Measurements from ENCODE around the gene ZNF516.
A peak's percentile ranks its signal among the peaks of the same experiment; 100 is the strongest.

ZNF516 gene

GRCh38 chr18:76482971-76483691 lies 11.9 kb downstream of the ZNF516 start:
- H2AFZ ChIP-seq (ENCODE audit: low read length), result no peak overlapping the region
- no peak for DNase-seq (ENCODE audit: low spot score)
- no peak overlapping the region for H3K4ac ChIP-seq (ENCODE audit: low read length)
- no peak overlapping the region for H2BK12ac ChIP-seq (ENCODE audit: low read length)
- H4K8ac ChIP-seq (ENCODE audit: low read depth, low read length), result no peak overlapping the region
- peaks cover 8% of the 10 kb centered on the region for H3K79me1 ChIP-seq (ENCODE audit: low read depth, low read length)
- H2BK5ac ChIP-seq (ENCODE audit: low read length), result no peak overlapping the region
- no CpG with 5 or more reads among the region's 15 CpGs for WGBS, 2 donors (ENCODE audit: extremely low coverage in 2 of 2, insufficient read length in 2 of 2, insufficient replicate concordance in 1 of 2)
- H3K9ac ChIP-seq (ENCODE audit: low read depth, low read length, poor library complexity), result no peak overlapping the region
- H2BK15ac ChIP-seq (ENCODE audit: low read length), result no peak overlapping the region
- H3K27ac ChIP-seq (replicated peaks; ENCODE audit: low read length), result no peak overlapping the region
- H2BK120ac ChIP-seq (ENCODE audit: low read depth, low read length), result no peak overlapping the region
- no peaks in the 10 kb centered on the region for H3K9me3 ChIP-seq (replicated peaks in 1 of 2; ENCODE audit: control insufficient read depth in 2 of 2, insufficient read depth in 1 of 2, low read depth in 1 of 2, low read length in 2 of 2)
- H3K4me2 ChIP-seq (ENCODE audit: insufficient read depth, low read length, poor library complexity, severe bottlenecking), result no peak overlapping the region
- H4K91ac ChIP-seq (ENCODE audit: low read depth, low read length, poor library complexity), result no peak overlapping the region
- peaks cover 14 to 20% of the 10 kb centered on the region in 2 donors for H3K4me1 ChIP-seq (ENCODE audit: control insufficient read depth in 2 of 2, insufficient read depth in 1 of 2, low read depth in 1 of 2, low read length in 2 of 2)
- H3K27me3 ChIP-seq (ENCODE audit: control insufficient read depth in 3 of 3, insufficient read depth in 3 of 3, low read depth in 1 of 3, low read length in 3 of 3), result no peaks in the 10 kb centered on the region
- no peak overlapping the region for H3K23ac ChIP-seq (ENCODE audit: low read depth, low read length, poor library complexity)
- no peak overlapping the region for H2AK5ac ChIP-seq (ENCODE audit: low read depth, low read length)
- peaks cover 0 to 50% of the 10 kb centered on the region in 2 donors for H3K36me3 ChIP-seq (replicated peaks in 1 of 2; ENCODE audit: control insufficient read depth in 2 of 2, insufficient read depth in 2 of 2, low read length in 2 of 2)
- peak overlapping the region; percentile 17 for H3K18ac ChIP-seq (ENCODE audit: low read length)
- H3K14ac ChIP-seq (ENCODE audit: low read length), result no peak overlapping the region
- no peak overlapping the region for H3K4me3 ChIP-seq (ENCODE audit: low read length in 2 of 2)

- Histone ChIP-seq H3K4ac (ENCODE audit: low read length) (no peak overlapping the region), H3K4me1 (ENCODE audit: control insufficient read depth in 2 of 2, insufficient read depth in 1 of 2, low read depth in 1 of 2, low read length in 2 of 2) (peaks cover 9 to 15% of the 10 kb centered on the region in 2 donors), H2AK5ac (ENCODE audit: low read depth, low read length) (no peak overlapping the region), H3K27ac (replicated peaks; ENCODE audit: low read length) (no peak overlapping the region), H2BK12ac (ENCODE audit: low read length) (no peak overlapping the region), H3K4me3 (ENCODE audit: low read length in 2 of 2) (no peak overlapping the region), H2BK15ac (ENCODE audit: low read length) (no peak overlapping the region), H3K23ac (ENCODE audit: low read depth, low read length, poor library complexity) (no peak overlapping the region), H3K79me1 (ENCODE audit: low read depth, low read length) (peaks cover 8% of the 10 kb centered on the region), H4K8ac (ENCODE audit: low read depth, low read length) (no peak overlapping the region), H3K9ac (ENCODE audit: low read depth, low read length, poor library complexity) (no peak overlapping the region), H3K4me2 (ENCODE audit: insufficient read depth, low read length, poor library complexity, severe bottlenecking) (no peak overlapping the region), H3K9me3 (replicated peaks in 1 of 2; ENCODE audit: control insufficient read depth in 2 of 2, insufficient read depth in 1 of 2, low read depth in 1 of 2, low read length in 2 of 2) (no peaks in the 10 kb centered on the region), H4K91ac (ENCODE audit: low read depth, low read length, poor library complexity) (no peak overlapping the region), H3K36me3 (replicated peaks in 1 of 2; ENCODE audit: control insufficient read depth in 2 of 2, insufficient read depth in 2 of 2, low read length in 2 of 2) (peaks cover 0 to 50% of the 10 kb centered on the region in 2 donors), H2BK5ac (ENCODE audit: low read length) (no peak overlapping the region), H2BK120ac (ENCODE audit: low read depth, low read length) (no peak overlapping the region), H2AFZ (ENCODE audit: low read length) (no peak overlapping the region), H3K14ac (ENCODE audit: low read length) (no peak overlapping the region), H3K27me3 (ENCODE audit: control insufficient read depth in 3 of 3, insufficient read depth in 3 of 3, low read depth in 1 of 3, low read length in 3 of 3) (no peaks in the 10 kb centered on the region), H3K18ac (ENCODE audit: low read length) (no peak overlapping the region)
- no peak for DNase-seq (ENCODE audit: low spot score)
- no CpG with 5 or more reads among the region's 13 CpGs for whole genome bisulfite sequencing, 2 donors (ENCODE audit: extremely low coverage in 2 of 2, insufficient read length in 2 of 2, insufficient replicate concordance in 1 of 2)
These were observed 12.8 kb downstream of the ZNF516 start for GRCh38 chr18:76482267-76482666.

GRCh38 chr18:76480913-76481312 lies 14.1 kb downstream of the ZNF516 start:
- H3K4me1 ChIP-seq (ENCODE audit: control insufficient read depth in 2 of 2, insufficient read depth in 1 of 2, low read depth in 1 of 2, low read length in 2 of 2), result peaks cover 7 to 10% of the 10 kb centered on the region in 2 donors
- H3K18ac ChIP-seq (ENCODE audit: low read length), result no peak overlapping the region

DNA sequence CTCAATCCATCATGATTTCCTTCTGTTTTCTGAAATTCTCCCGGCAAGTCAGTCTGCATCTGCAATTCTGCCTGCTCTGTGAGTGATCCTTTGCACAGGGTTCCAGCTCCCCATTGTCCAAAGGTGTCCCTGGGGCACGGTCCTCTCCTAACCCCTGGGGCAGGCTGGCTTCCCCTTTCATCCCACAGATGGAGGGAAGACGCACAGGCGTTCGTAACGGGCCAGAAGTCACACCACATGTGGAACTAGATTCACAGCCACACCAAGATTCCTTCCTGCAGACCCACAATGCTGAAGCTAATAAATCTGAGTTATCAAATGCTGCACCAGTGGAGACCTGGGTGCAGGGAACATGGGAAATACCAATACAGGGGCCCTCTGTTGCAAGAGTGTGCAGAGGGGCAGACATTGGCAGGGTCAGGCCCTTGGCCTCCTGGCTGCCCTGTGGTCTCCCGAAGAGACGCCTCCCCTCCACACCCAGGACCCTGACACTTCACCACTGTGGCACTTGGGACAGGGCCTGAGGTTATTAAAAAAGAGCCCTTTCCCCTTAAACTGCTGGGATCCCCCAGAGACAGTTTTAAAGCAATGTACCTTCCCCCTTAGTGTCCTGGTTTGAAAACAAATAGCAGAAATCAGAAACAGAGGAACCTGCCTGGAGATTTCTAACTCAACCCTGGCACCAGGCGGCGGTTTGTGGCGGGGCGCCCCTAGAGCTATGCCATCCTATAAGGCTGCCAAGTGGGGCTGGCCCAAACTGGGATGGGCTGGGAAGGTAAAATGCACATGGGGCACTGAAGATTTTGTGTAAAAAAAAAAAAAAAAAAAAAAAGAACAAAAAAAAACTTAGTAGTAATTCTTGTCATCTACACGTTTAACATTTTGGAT lies 15.4 kb downstream of the ZNF516 start:
- H4K91ac ChIP-seq (ENCODE audit: low read depth, low read length, poor library complexity), result no peak overlapping the region
- no peaks in the 10 kb centered on the region for H3K27me3 ChIP-seq (ENCODE audit: control insufficient read depth in 3 of 3, insufficient read depth in 3 of 3, low read depth in 1 of 3, low read length in 3 of 3)
- no peak overlapping the region for H2AK5ac ChIP-seq (ENCODE audit: low read depth, low read length)
- H2AFZ ChIP-seq (ENCODE audit: low read length), result no peak overlapping the region
- H3K23ac ChIP-seq (ENCODE audit: low read depth, low read length, poor library complexity), result no peak overlapping the region
- no peak overlapping the region for H2BK12ac ChIP-seq (ENCODE audit: low read length)
- peaks cover 10% of the 10 kb centered on the region for H3K79me1 ChIP-seq (ENCODE audit: low read depth, low read length)
- peaks cover 0 to 54% of the 10 kb centered on the region in 2 donors for H3K36me3 ChIP-seq (replicated peaks in 1 of 2; ENCODE audit: control insufficient read depth in 2 of 2, insufficient read depth in 2 of 2, low read length in 2 of 2)
- peaks cover 7 to 10% of the 10 kb centered on the region in 2 donors for H3K4me1 ChIP-seq (ENCODE audit: control insufficient read depth in 2 of 2, insufficient read depth in 1 of 2, low read depth in 1 of 2, low read length in 2 of 2)
- H4K8ac ChIP-seq (ENCODE audit: low read depth, low read length), result no peak overlapping the region
- no peak overlapping the region for H2BK120ac ChIP-seq (ENCODE audit: low read depth, low read length)
- DNase-seq (ENCODE audit: low spot score), result no peak
- H3K9me3 ChIP-seq (replicated peaks in 1 of 2; ENCODE audit: control insufficient read depth in 2 of 2, insufficient read depth in 1 of 2, low read depth in 1 of 2, low read length in 2 of 2), result no peaks in the 10 kb centered on the region
- H3K18ac ChIP-seq (ENCODE audit: low read length), result no peak overlapping the region
- no CpG with 5 or more reads among the region's 13 CpGs for WGBS, 2 donors (ENCODE audit: extremely low coverage in 2 of 2, insufficient read length in 2 of 2, insufficient replicate concordance in 1 of 2)
- H2BK15ac ChIP-seq (ENCODE audit: low read length), result no peak overlapping the region
- H2BK5ac ChIP-seq (ENCODE audit: low read length), result no peak overlapping the region
- H3K9ac ChIP-seq (ENCODE audit: low read depth, low read length, poor library complexity), result no peak overlapping the region
- no peak overlapping the region for H3K14ac ChIP-seq (ENCODE audit: low read length)
- no peak overlapping the region for H3K4me3 ChIP-seq (ENCODE audit: low read length in 2 of 2)
- no peak overlapping the region for H3K27ac ChIP-seq (replicated peaks; ENCODE audit: low read length)
- H3K4ac ChIP-seq (ENCODE audit: low read length), result no peak overlapping the region
- no peak overlapping the region for H3K4me2 ChIP-seq (ENCODE audit: insufficient read depth, low read length, poor library complexity, severe bottlenecking)

More at GRCh38 chr18:76480913-76481312, 14.1 kb downstream of the ZNF516 start:
- H3K36me3 ChIP-seq (replicated peaks in 1 of 2; ENCODE audit: control insufficient read depth in 2 of 2, insufficient read depth in 2 of 2, low read length in 2 of 2), result peaks cover 0 to 55% of the 10 kb centered on the region in 2 donors
- H3K4me3 ChIP-seq (ENCODE audit: low read length in 2 of 2), result no peak overlapping the region
- H3K27ac ChIP-seq (replicated peaks; ENCODE audit: low read length), result no peak overlapping the region
- H2AFZ ChIP-seq (ENCODE audit: low read length), result no peak overlapping the region
- H3K9ac ChIP-seq (ENCODE audit: low read depth, low read length, poor library complexity), result no peak overlapping the region
- H3K4ac ChIP-seq (ENCODE audit: low read length), result no peak overlapping the region
- H3K14ac ChIP-seq (ENCODE audit: low read length), result no peak overlapping the region
- no peak overlapping the region for H4K8ac ChIP-seq (ENCODE audit: low read depth, low read length)
- H2BK12ac ChIP-seq (ENCODE audit: low read length), result no peak overlapping the region
- H3K23ac ChIP-seq (ENCODE audit: low read depth, low read length, poor library complexity), result no peak overlapping the region
- H3K4me2 ChIP-seq (ENCODE audit: insufficient read depth, low read length, poor library complexity, severe bottlenecking), result no peak overlapping the region
- no peak overlapping the region for H2BK120ac ChIP-seq (ENCODE audit: low read depth, low read length)
- H3K27me3 ChIP-seq (ENCODE audit: control insufficient read depth in 3 of 3, insufficient read depth in 3 of 3, low read depth in 1 of 3, low read length in 3 of 3), result no peaks in the 10 kb centered on the region
- H3K79me1 ChIP-seq (ENCODE audit: low read depth, low read length), result peaks cover 8% of the 10 kb centered on the region
- no peak for DNase-seq (ENCODE audit: low spot score)
- no CpG with 5 or more reads among the region's 3 CpGs for WGBS, 2 donors (ENCODE audit: extremely low coverage in 2 of 2, insufficient read length in 2 of 2, insufficient replicate concordance in 1 of 2)
- H2AK5ac ChIP-seq (ENCODE audit: low read depth, low read length), result no peak overlapping the region
- H2BK5ac ChIP-seq (ENCODE audit: low read length), result no peak overlapping the region
- H3K9me3 ChIP-seq (replicated peaks in 1 of 2; ENCODE audit: control insufficient read depth in 2 of 2, insufficient read depth in 1 of 2, low read depth in 1 of 2, low read length in 2 of 2), result no peaks in the 10 kb centered on the region
- H2BK15ac ChIP-seq (ENCODE audit: low read length), result no peak overlapping the region
- no peak overlapping the region for H4K91ac ChIP-seq (ENCODE audit: low read depth, low read length, poor library complexity)

Data from neuronal stem cell (in vitro differentiated cells).